Cerebellar nuclear complex (tissue), 1 donor: ENCODE data around the gene IL13.
"Not testable (repeated sequence)": the region's sequence is repeated elsewhere in the genome, so short reads cannot be mapped to it uniquely, and the experiment has no call there.

Source experiments
- DNase-seq, 2 experiments: peaks; one replicate each; lab custom pipeline; 2025; lab: John Stamatoyannopoulos, UW

Gene IL13

DNA sequence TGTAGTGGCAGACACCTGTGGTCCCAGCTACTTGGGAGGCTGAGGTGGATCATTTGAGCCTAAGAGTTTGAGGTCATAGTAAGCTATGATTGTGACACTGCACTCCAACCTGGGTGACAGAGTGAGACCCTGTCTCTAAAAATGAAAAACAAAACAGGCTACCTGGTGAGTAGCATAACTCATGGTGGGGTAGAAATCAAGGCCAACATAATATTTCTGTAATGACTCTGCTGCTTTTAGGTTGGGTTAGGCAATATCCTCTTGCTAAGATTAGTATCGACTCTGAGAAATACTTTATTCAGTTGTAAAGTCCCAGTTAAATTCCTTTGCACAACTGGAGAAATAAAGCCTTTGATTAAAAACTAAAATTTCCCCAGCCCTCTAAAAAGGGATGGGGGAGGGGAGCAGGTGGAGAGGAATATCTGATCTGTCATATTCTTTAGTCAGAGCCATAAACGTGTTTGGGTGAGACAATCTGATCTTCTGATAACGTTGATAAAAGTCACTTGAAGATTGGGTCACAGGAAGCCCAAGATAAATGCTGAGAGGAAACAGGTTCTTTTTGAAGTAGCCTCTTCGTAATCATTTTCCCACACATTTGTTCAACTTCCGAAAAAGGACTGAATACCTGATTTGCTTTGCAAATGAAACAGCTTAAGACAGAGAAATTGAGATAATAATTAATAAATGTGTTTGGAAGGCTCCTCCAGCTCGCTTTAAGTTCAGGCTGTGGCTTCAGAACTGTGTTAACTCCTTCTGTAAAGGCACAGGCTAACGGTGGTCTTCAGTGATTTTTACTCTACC is 30.8 kb downstream of the IL13 start:
- no peak for DNase-seq

DNA sequence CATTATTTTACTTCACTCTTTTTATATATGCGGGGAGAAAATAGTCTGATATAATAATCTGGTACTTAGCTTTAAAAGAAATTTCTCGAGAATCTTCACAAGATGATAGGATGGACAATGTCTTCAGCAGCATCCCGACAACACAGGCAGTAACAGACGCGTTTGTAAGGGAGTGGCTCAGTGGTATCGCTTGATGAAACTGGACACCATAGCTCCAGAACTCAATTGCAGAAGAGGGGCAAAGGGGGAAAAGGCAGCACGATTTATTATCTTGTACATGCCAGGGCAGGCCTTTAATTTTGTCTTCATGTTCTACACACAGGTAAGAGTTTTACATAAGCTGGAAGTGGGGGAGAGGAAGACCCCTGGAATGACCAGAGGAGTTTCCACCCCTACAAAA is 31.5 kb downstream of the IL13 start:
- no peak for DNase-seq

DNA sequence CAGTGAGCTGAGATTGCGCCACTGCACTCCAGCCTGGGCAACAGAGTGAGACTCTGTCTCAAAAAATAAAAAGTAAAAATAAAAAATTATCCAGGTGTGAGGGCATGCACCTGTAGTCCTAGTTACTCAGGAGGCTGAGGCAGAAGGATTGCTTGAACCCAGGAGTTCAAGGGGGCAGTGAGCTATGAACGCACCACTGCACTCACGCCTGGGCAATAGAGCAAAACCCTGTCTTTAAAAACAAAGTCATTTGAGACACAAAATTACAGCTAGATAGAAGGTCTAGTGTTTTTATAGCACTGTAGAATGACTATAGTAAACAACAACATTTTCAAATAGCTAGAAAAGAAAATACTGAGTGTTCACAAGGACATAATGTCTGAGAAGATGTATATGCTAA is 32.2 kb downstream of the IL13 start:
- DNase-seq, result no peak

DNA sequence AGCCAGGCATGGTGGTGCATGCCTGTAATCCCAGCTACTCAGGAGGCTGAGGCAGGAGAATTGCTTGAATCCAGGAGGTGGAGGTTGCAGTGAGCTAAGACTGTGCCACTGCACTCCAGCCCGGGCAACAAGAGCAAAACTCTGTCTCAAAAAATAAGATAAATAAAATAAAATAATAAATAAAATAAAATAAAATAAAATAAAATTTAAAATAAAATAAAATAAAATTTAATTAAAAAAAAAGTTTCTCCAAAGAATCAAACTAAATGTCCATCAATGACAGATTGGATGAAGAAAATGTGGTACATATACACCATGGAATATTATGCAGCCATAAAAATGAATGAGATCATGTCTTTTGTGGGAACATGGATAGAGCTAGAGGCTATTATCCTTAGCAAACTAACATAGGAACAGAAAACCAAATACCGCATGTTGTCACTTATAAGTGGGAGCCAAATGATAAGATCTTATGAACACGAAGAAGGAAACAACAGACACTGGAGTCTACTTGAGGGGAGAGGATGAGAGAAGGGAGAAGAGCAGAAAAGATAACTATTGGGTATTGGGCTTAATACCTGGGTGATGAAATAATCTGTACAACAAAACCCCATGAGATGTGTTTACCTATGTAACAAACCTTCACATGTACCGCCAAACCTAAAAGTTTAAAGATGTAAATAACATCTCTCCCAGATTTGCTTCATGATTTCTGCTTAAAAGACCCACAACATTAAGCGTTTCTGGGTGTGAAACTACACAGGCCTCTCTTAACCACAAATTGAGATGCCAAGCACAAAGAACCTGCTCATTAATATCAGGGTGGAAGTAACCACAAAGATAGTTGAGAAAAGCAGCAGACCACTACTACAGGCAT is 34.0 kb downstream of the IL13 start:
- not testable (repeated sequence) for DNase-seq

DNA sequence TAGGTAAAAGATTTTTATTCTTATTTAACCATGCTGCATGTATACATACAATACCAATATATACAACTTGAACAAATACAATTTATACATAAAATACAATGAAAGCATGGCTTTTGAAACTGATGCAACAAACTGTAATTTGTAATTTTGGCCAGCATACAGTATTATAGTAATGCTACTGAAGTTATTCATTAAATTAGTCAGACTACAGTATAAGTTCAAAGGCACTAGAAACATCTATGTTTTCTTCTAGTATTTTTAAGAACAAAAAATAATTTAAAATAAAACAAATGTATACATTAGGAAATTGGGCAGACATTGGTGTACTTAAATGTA is 34.6 kb downstream of the IL13 start:
- no peak for DNase-seq

DNA sequence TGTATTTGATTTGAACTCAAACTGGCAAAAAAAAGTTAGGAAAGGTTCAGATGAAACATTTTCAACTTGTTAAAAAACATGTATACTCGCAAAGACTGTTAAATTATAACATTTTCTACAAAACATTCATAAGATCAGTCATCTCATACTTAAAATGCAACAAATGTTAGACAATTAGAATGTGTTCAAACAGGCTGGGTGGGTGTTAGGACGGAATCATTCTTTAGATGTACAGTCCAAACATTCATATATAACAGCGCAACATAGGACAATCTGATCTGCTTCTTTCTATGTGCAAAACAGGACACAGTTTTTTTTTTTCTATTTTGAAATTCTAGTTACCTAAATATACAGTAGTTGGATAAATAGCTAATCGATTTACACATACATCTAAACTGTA is 38.0 kb downstream of the IL13 start:
- DNase-seq, result no peak

DNA sequence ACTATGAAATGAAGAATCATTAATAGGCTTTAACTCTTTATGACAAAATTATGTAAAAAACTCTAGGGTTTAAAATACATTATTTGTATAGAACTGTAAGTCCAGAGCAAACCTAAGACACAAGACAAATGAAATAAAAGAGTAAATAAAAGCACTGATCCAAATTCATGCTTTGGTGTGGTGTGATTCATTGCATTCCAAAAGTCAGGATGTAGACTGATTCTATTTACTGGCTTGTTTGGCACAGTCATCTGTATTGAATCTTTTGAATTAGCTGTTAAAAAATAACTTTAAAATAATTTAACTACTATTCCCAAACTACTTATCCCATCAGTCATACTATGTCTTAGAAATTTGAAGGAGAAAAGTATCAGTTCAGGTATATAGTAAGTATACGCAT is 46.9 kb downstream of the IL13 start:
- no peak for DNase-seq

DNA sequence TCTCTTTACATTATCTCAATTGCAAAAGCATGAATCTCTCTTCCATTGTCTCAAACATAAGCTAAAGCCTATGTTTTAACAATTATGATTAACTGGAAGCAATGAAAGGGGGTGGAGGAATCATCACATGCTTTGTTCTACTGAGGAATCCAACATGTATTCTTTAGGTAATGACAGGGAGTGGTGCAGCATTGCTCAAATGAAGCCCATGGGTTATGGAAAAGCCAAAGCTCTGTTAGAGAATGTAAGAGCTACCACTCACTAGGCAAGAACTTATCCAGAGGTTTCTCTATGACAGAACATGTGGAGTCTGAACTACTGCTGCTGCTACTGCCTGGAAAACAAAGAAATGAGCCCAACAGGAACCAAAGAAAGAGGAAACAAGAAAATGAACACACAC is 50.7 kb downstream of the IL13 start:
- DNase-seq, result no peak
